HepG2 (cell line): ENCODE results near the gene PREX1. TPM values are rescaled to one million over a fixed set of nuclear protein-coding genes. Genes with fewer than 3 reads are reported as not detected.

Source experiments
- ATAC-seq: fragments of 200-7000 bp; cut with Tn5 transposase; 3 replicates; pipeline ENCODE4 v1.9.1; 2020; ENCODE audit warnings: mild to moderate bottlenecking, moderate library complexity
- BruUV-seq: library from RNA; stranded (reverse); fragments of 400-500 nt; replicated peaks from 2 replicates; lab custom pipeline; 2021; lab: Mats Ljungman, UMichigan
- CTCF ChIA-PET: fragments of 300-600 bp; formaldehyde crosslinking; extraction: SDS; loops from one replicate; lab custom pipeline; 2021; ENCODE audit warnings: low total read pairs, inconsistent platforms, low intra/inter-chr PET ratio; lab: Yijun Ruan, JAX
- POLR2A ChIA-PET: fragments of 350-600 bp; sonication (Branson Sonifier 250); formaldehyde crosslinking; loops from one replicate; lab custom pipeline; 2020; ENCODE audit warnings: antibody characterized with exemption, inconsistent platforms; lab: Yijun Ruan, JAX
- DNase-seq: peaks from one replicate; pipeline ENCODE4 v3.0.0-alpha.2; 2015; ENCODE audit warnings: low spot score
- FAIRE-seq: peaks from 3 replicates; lab custom pipeline; 2011; peaks lifted over from hg19 to GRCh38; lab: Jason Lieb, UNC
- H2AFZ ChIP-seq: one replicate; pipeline ENCODE4 v1.6.1; 2011; ENCODE audit warnings: low read length, inconsistent platforms
- H3K27ac ChIP-seq: fragments of 300-600 bp; 3 replicates; pipeline ENCODE4 v1.8.0; 2011; ENCODE audit warnings: mixed run types, mild to moderate bottlenecking, mixed read lengths, low read length, inconsistent platforms; ENCODE audit not compliant: insufficient read depth; ENCODE audit errors: extremely low read length
- H3K27me3 ChIP-seq, 2 experiments: fragments of 200-600 bp in 1 of 2; 2 replicates in 1 of 2; 3 replicates in 1 of 2; pipeline versions ENCODE4 v1.6.0 to v1.8.0; 2011; ENCODE audit warnings: low read length in 2 of 2, mild to moderate bottlenecking in 2 of 2, moderate library complexity in 2 of 2, inconsistent platforms in 1 of 2; ENCODE audit not compliant: insufficient read depth in 2 of 2, control insufficient read depth in 1 of 2
- H3K36me3 ChIP-seq, 2 experiments: fragments of 200-600 bp in 1 of 2; replicated peaks in 1 of 2; 2 replicates in 1 of 2; 3 replicates in 1 of 2; pipeline versions ENCODE4 v1.5.1 to v1.8.0; 2011; ENCODE audit warnings: low read length in 2 of 2, inconsistent platforms in 1 of 2; ENCODE audit not compliant: insufficient read depth in 2 of 2, control insufficient read depth in 1 of 2
- H3K4me1 ChIP-seq: 2 replicates; pipeline ENCODE4 v1.5.1; 2012; ENCODE audit warnings: low read length, inconsistent platforms; ENCODE audit not compliant: insufficient read depth
- H3K4me2 ChIP-seq: 2 replicates; pipeline ENCODE4 v1.6.0; 2011; ENCODE audit warnings: low read depth, low read length, inconsistent platforms
- H3K4me3 ChIP-seq, 3 experiments: fragments of 200-600 bp in 1 of 3; sonication (generic), shearing (Covaris generic) in 1 of 3; replicated peaks in 1 of 3; 2 replicates each; pipeline ENCODE4 v1.5.1; 2011 to 2016; ENCODE audit warnings: low read length in 3 of 3, inconsistent platforms in 2 of 3, low read depth in 2 of 3, mild to moderate bottlenecking in 2 of 3, control low read depth in 1 of 3, mixed read lengths in 1 of 3; ENCODE audit not compliant: insufficient read depth in 1 of 3
- H3K79me2 ChIP-seq: one replicate; pipeline ENCODE4 v1.6.1; 2011; ENCODE audit warnings: low read length, inconsistent platforms; ENCODE audit not compliant: insufficient read depth
- H3K9ac ChIP-seq: 2 replicates; pipeline ENCODE4 v1.6.0; 2011; ENCODE audit warnings: mild to moderate bottlenecking, low read depth, low read length, inconsistent platforms; ENCODE audit not compliant: insufficient read depth
- H3K9me3 ChIP-seq: 2 replicates; pipeline ENCODE4 v1.5.1; 2012; ENCODE audit warnings: mild to moderate bottlenecking, low read length
- H4K20me1 ChIP-seq: 2 replicates; pipeline ENCODE4 v1.6.0; 2011; ENCODE audit warnings: inconsistent platforms, mild to moderate bottlenecking, low read length, moderate library complexity; ENCODE audit not compliant: insufficient read depth
- ARID2 ChIP-seq: sonication (generic); formaldehyde crosslinking; IDR thresholded peaks from 2 replicates; pipeline ENCODE4 v1.8.1; 2022; ENCODE audit warnings: mild to moderate bottlenecking, missing genetic modification reagents, borderline replicate concordance
- MAFG ChIP-seq: sonication (generic); formaldehyde crosslinking; IDR thresholded peaks from 2 replicates; pipeline ENCODE4 v1.5.1; 2020; ENCODE audit warnings: mild to moderate bottlenecking, missing genetic modification reagents
- NFYC ChIP-seq: IDR thresholded peaks from 2 replicates; pipeline ENCODE4 v1.6.1; 2016; ENCODE audit warnings: missing genetic modification reagents, missing compliant biosample characterization
- PAXIP1 ChIP-seq: sonication (generic); formaldehyde crosslinking; conservative IDR thresholded peaks from 2 replicates; pipeline ENCODE4 v1.4.0; 2020; ENCODE audit warnings: mild to moderate bottlenecking, missing genetic modification reagents, moderate library complexity
- PRMT3 ChIP-seq: sonication (generic); formaldehyde crosslinking; IDR thresholded peaks from 2 replicates; pipeline ENCODE4 v1.8.1; 2022; ENCODE audit warnings: low read depth, mild to moderate bottlenecking, moderate library complexity, missing genetic modification reagents, borderline replicate concordance
- RNF219 ChIP-seq: sonication (generic); formaldehyde crosslinking; IDR thresholded peaks from 2 replicates; pipeline ENCODE4 v1.5.0; 2020; ENCODE audit warnings: mild to moderate bottlenecking, missing genetic modification reagents
- ZBTB33 ChIP-seq: sonication (generic); formaldehyde crosslinking; IDR thresholded peaks from 2 replicates; pipeline ENCODE4 v1.4.0; 2020; ENCODE audit warnings: missing genetic modification reagents
- ZNF12 ChIP-seq: sonication (generic); formaldehyde crosslinking; IDR thresholded peaks from 2 replicates; pipeline ENCODE4 v1.5.0; 2020; ENCODE audit warnings: missing genetic modification reagents
- ZSCAN30 ChIP-seq: sonication (generic); formaldehyde crosslinking; IDR thresholded peaks from 2 replicates; pipeline ENCODE4 v1.5.0; 2020; ENCODE audit warnings: mild to moderate bottlenecking, missing genetic modification reagents
- WGBS: methylation state at CpG from one replicate; pipeline ENCODE4 v1.1.6; 2017; ENCODE audit warnings: low lambda C conversion rate; 5-methylcytosine and 5-hydroxymethylcytosine counted together
- in situ Hi-C: cut with HindIII; loops from 2 replicates; pipeline ENCODE4 v1.10.0; 2017; ENCODE audit warnings: low pct_unique_long_range_greater_than_20kb; ENCODE audit not compliant: extremely low pct_ligation_motif_present
- intact Hi-C: fragments of 100-400 bp; cut with micrococcal nuclease; formaldehyde crosslinking; loops from one replicate; pipeline ENCODE4 v1.10.0; 2022; ENCODE audit not compliant: unreplicated experiment
- polyA plus RNA-seq, 8 experiments: library from polyadenylated mRNA; depleted of rRNA in 3 of 8; stranded (reverse) in 7 of 8; unstranded in 1 of 8; fragments of >200 nt; fragmentation: Illumina TruSeq in 4 of 8; extraction: Trizol in 4 of 8; gene quantifications; 2 replicates each; pipeline versions ENCODE4 v1.2.1 to v1.2.3, GENCODE V29; 2011 to 2016; ENCODE audit warnings: low read depth in 4 of 8, missing spikeins in 1 of 8, mixed read lengths in 1 of 8; ENCODE audit not compliant: insufficient read depth in 1 of 8
- total RNA-seq, 5 experiments: library from RNA; depleted of rRNA; stranded (reverse); fragments of >200 nt; fragmentation: Illumina TruSeq; extraction: Trizol; gene quantifications; 2 replicates each; pipeline ENCODE4 v1.2.3, GENCODE V29; 2016; ENCODE audit warnings: low read depth in 1 of 5

The PREX1 gene
- total and polyA plus RNA-seq, 2 of the 13 experiments (the other 11 are each of a cell fraction or from before 2014, with no cell fraction given) = 0.02 to 0.04 TPM

GRCh38 chr20:48637461-48637860, 190.3 kb downstream of the PREX1 start (continued):
- no peak for TF ChIP-seq PAXIP1 (CRISPR knock-in tag)
- no peak for TF ChIP-seq ZNF12 (CRISPR knock-in tag)
- no peak for TF ChIP-seq ARID2 (CRISPR knock-in tag)

- no peaks in the 10 kb centered on the region for H3K9me3 ChIP-seq
- H3K4me3 ChIP-seq = no peak overlapping the region
- ChIA-PET POLR2A (no interaction called here), CTCF (interaction anchor here (0.9 to 1.8 kb wide), 2 partner anchors 16 to 269 kb away, joined by 3 to 5 read pairs; no protein-coding TSS in a partner anchor)
- in situ Hi-C loops = no loop called here
- H3K4me1 ChIP-seq = peaks cover 9% of the 10 kb centered on the region
- 30% methylated on average over 5 of the region's 26 CpGs for WGBS
- H3K79me2 ChIP-seq = no peaks in the 10 kb centered on the region
- no peak overlapping the region for H3K27ac ChIP-seq
- no peak overlapping the region for H2AFZ ChIP-seq
- H3K9ac ChIP-seq = no peak overlapping the region
- TF ChIP-seq ZSCAN30 (CRISPR knock-in tag) = no peak
- 0 out of 2 replicates have a peak, but pooled peaks have one; percentile 33 for TF ChIP-seq MAFG (CRISPR knock-in tag)
- peak; percentile 38; the same call in 1 of the 2 replicates for TF ChIP-seq ZBTB33 (CRISPR knock-in tag)
- no peak for TF ChIP-seq RNF219 (CRISPR knock-in tag)
- TF ChIP-seq NFYC (CRISPR knock-in tag) = no peak
- TF ChIP-seq PRMT3 (CRISPR knock-in tag) = no peak
- no TSS peak for BruUV-seq
- intact Hi-C loops = no loop called here
- H3K36me3 ChIP-seq = no peaks in the 10 kb centered on the region
- FAIRE-seq (no peak), ATAC-seq (no peak; the same call in 2 of the 3 replicates), DNase-seq (no peak)
- H3K4me2 ChIP-seq = no peak overlapping the region
- H4K20me1 ChIP-seq = no peaks in the 10 kb centered on the region; the same call in 1 of the 2 replicates
- peaks cover 3 to 42% of the 10 kb centered on the region in 2 experiments for H3K27me3 ChIP-seq
Measured at GRCh38 chr20:48636301-48636700, 191.5 kb downstream of the PREX1 start.
